Endometrial microvascular endothelial cells (primary cell): ENCODE results near the gene CTDP1. TPM values are rescaled to one million over a fixed set of nuclear protein-coding genes. Genes with fewer than 3 reads are reported as not detected.

Experiments
- in situ Hi-C: cut with HindIII; loops from 2 replicates; pipeline ENCODE4 v1.10.0; 2017; ENCODE audit warnings: low sequenced_read_pairs, low pct_unique_long_range_greater_than_20kb; ENCODE audit errors: inconsistent ontology term
- total RNA-seq: library from RNA; depleted of rRNA; stranded (reverse); fragments of >200 nt; gene quantifications from one replicate; pipeline ENCODE4 v1.2.3, GENCODE V29; 2015; ENCODE audit errors: inconsistent ontology term

CTDP1 gene
- total RNA-seq, 1 donor from 2014 or later, result 26.1 TPM

DNA sequence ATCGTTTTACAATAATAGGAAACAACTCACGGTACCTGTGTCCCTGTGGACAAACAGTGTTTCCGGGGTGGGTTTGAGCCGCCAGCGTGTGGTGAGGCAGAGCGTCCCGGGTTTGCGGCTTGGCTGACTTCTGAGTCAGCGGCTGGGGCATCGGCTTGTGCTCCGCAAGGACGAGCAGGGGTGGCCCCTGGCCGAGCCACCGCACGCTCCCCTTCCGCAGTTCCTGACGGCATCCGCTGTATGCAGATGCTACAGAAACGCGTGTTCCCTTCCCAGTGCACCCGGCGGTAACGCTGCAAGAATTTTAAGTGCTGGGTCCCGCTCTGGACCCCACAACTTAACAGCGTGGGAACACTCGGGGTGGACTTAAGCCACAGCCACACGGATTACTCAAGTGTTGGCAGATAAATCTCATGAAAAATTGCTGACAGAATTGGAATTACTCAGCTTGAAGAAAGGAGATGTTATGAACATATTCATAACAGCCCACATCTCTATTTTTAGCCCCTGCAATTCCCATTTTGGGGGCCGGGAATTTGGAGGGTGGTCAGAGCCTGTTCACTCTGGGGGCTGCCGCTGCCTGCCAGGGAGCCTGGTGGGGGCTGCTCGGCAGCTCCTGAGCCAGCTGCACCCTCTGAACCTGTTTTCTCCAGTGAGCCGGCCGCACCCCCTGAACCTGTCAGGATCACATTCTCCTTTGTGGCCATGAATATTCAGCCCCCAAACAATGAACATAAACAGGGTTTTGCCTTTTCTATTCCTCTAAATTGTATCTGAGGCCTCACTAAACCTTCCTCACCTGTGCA lies 105.6 kb downstream of the CTDP1 start:
- in situ Hi-C loops, result no loop called here

DNA sequence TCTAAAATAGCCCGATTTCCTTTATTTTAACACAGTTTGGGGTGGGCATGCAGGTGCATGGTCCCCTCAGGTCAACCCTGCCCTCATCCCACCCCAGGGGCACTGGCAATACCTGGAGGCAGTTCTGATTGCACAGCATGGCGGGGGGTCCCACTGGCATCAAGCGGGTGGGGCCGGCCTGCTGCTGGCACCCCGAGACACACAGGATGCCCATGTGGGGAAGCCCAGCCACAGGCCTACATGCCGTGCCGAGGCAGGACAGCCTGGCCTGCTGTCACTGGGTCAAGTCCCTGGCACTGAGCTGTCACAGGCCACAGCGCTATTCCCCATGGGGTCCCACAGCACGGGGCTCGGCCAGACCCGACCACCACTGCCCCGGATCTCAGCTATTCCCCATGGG lies 106.2 kb downstream of the CTDP1 start:
- in situ Hi-C loops, result no loop called here

DNA sequence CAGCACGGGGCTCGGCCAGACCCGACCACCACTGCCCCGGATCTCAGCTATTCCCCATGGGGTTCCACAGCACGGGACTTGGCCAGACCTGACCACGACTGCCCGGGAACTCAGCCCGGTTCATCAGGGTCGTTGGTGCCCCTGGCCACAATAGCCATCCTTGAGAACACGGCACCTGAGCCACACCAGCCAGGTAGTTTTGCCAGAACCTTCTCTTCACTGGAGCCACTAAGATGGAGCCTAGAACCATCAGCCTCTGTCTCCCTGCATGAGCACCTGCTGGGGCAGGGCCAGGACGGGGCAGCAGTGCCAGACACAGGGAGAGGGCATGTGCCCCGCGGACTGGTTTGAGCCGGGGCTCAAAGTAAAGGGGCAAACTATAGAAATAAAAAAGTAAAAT lies 106.7 kb downstream of the CTDP1 start:
- in situ Hi-C loops, result no loop called here

DNA sequence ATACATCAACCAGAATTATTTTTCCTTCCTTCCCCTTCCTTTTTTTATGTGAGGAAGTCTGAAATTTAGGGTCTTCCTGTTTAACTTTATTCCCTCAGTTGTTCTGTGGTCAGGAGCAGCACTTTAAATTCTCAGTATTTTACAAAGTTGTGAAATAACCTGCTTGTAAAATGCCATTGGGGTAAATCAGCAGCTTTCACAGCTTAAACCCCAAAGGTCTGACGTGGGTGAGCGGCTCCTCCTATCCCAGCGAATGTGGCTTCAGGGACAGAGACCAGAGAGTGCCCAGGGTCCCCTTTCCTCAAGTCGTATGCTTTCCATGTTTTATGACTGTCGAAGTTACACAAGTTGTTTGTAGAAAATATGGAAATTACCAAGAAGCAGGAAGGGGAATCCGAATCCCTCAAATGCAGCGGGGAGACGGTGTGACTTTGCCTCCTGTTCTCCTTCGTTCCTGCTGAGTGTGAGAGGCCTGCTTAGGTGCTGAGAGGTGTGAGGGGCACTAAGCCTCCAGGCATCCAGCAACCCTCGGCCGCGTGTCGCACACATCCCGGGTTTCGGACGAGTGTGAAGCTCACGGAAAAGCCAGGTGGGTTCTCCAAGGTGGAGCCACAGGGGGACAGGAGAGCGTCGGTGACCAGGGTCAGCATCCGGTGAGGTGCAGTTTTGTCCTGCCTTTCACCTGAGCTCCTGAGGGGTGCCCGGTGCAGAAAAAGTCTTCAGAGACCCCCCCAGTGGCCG lies 107.4 kb downstream of the CTDP1 start:
- in situ Hi-C loops, result no loop called here

DNA sequence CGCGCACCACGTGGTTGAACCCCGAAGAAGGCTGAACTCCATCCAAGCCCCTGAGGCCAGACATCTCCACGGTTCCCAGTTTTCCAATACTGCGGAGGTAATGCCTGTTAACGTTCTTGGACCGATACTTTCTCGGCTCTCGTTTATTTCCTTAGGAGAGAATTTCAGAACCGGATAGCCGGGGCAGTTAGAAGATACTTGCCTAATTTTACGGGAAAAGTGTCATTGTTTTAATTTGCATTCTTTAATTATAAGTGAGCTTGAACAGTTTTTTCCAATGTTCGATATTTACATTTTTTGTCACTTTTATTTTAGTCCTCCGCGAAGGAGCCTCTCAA lies 107.9 kb downstream of the CTDP1 start:
- in situ Hi-C loops, result no loop called here

DNA sequence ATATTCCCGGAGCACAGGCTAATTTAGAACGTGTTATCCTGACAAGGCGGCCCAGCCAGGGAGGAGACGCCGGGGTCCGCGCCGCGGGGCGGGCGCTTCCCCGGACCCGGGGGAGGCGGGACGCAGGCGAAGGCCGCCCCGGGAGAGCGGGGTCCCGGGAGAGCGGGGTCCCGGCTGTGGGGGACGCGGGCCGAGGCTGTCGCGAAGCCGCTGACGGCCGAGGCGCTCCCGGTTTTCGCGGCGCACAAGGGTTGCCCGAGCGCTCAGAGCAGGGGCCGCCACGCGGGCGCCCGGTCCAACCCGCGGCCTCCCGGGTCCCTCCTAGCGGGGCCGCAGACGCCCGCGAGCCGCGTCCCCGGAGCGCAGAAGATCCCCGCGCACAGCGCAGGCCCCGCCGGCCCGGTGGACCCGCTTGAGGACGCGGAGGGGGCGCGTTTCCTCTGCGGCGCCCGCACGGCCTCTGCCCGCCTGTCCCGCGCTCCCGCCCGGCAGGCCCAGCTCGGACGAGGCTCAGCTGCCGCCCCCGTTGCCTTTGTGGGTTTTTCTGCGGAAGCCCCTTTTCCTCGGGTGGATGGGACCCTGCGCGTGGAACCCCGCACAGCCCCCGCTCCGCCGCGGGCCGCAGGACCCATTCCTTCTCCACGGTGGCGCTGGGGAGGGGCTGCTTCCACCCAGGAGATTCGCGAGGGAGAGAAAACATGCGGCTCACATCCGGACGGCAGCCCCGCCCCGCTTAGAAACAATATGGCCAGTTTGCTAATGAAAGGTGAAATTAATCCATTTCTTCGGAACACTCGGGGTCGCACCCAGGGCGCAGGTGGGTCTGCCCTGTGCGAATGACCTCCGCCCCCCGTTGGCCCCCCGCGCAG lies 108.5 kb downstream of the CTDP1 start:
- in situ Hi-C loops, result no loop called here

DNA sequence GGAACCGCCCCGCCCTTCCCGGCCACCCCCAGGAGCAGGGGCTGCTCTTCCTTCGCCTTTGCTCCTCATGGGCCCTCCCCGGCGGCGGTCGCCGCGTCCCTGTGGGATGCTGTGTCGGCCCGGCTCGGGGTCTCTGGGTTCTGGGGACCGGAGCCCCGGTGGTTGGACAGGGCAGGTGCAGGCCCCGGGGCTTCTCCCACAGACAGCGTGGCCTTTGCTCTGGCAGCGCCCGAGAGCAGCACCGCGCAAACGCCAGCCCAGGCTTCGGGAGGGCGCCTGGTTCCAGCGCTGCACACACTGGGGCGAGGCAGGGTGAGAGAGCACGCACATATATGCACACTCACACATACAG lies 109.1 kb downstream of the CTDP1 start:
- in situ Hi-C loops, result no loop called here

DNA sequence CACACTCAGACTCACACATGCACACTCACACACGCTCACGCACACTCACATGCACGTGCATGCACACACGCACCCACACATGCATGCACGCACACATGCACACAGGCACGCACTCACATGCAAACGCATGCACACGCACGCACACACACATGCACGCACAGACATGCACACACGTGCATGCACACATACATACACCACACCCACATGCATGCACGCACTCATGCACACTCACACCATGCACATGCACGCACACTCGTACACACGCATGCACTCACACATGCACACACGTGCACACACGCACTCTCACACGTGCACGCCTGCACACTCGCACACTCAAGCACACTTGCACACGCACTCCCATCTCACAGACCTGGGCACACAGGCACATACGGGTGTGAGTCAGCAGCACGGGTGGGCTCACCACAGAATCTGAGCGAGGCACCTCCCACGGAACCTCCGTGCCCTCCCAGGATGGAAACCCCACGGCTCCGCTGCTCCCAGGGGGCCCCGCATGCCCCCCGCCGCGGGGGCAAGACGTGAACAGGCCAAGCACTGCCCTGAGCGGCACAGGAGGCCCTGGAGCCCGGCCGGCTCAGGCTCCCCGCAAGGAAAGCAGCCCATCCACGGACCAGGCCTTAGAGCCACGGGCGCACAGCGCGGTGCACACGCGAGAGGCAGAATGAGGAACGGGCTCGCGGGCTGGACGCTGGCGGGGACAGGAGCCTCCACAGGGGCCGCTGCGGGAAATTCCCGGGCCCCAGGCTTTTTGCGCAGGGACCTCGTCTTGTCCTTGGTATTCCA lies 109.7 kb downstream of the CTDP1 start:
- in situ Hi-C loops, result no loop called here

DNA sequence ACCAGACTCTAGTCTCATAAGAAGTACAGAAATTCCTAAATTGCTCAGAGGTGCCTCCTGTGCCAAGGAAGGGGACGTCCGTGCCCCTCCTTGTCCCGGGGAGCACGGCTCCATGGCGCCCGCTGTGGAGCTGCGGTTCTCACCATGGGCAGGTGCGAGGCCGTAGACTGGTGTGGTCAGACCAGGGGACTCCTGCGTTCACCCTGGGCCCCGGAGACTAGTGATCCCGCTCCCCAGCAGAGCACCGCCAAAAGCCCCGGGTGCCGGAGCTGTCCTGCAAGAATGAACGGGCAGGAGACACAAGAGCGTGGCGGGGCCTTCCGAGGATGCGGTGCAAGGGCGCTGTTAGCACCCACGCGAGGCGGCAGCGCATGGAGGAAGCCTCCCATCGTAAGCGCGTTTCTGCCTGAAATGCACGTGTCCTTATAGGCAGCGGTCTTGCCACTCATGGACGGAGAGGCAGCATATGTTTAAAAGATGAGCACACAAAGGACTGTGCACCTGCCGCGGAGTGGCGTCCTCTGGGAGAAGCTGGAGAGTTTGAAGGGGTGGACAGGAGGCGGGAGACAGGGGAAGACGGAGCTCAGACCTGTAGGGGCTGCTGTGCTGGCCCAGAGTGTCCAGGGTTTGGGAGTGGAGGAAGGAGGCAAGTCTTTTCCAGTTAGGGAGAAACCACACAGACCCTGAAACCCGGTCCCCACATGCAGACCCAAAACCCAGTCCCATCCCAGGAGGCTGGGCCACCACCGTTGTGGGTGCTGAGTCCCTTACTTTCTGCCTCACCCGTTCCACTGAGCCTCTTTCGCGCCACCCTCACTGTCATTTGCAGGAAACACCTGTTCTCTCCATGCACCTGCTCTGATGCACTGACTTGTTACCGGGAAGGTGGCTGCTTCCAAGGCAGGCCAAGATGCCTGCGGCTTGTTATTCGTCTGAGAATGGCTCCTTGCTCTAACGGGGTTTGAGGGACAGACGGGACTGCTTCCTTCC lies 110.6 kb downstream of the CTDP1 start:
- in situ Hi-C loops, result no loop called here

DNA sequence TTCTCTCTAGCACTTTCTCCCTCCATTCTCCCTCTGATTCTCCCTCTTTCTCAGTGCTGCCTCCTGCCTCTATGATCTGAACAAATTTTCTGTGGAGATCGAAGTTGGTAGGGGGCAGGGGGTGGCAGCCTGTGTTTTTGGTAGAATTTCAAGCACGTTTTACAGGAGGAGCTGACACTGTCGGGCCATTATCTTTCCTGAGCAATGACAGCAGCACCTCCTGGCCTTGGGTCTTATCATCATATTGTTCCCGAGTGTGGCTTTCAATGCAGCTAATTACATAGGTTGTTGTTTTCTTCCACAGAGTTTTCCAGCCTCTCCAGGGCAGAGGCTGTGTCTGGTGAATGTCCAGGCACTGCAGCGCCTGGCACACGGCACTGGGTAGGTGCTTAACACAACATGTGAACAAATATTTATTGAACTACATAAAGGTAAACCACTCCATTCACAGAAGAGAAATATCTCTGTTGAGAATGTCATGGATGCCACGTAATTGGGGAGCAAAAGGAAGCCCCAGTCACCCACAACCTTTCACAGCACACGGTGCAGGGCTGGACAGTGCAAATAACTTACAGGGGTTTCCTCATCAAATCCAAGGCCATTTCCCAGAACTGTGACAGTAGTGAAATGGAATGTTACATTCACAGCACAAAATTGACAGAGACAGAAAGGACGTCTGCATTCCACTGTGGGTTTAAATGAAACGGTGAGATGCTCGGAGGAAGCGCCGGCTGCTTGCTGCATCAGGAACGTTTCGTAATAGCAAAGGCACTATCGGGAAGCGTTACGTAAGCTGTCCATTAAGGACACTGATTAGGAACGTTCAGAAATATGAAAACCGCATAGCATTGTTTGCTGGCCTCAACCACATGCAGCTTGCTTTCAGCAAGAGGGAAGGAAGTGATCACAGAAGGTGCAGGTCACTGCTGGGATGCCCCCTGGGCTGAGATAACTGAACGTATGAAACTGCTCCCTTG lies 111.7 kb downstream of the CTDP1 start:
- in situ Hi-C loops, result no loop called here

DNA sequence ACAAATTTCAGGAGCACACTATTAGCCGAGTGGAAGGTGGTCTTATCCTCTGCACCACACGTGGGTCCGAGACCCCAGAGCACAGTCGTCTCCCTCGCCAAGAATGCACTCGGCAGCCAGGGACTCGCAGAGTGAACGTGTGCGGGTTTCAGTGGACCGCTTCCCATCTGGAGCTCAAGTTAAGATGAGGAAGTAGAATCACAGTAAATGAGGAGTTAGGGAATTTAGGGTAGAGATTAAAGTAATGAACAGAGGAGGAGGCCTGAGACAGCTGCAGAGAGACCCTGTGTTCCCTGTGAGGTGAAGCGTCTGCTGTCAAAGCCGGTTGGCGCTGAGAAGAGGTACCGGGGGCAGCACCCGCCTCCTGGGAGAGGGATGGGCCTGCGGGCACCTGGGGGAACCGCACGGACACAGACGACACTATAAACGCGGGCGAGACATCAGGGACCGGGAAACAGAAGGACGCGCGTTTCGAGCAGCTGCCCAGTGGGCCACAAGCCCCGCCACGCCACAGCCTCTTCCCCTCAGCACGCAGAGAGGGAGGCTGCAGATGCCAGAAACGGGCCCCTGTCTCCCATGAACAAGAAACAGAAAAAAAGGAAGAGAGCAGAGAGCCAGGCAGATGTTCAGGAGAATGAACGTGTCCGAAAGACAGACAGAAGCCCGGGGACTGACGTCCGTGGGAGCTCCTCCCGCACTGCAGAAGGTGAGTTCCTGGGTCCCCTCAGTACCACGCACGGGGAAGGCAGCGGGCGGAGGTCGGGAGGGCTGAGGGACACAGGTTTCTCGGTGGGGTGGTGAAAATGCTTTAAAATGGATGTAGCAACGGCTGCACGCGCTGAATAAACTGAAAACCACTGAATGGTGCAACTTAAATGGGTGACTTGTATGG lies 112.7 kb downstream of the CTDP1 start:
- in situ Hi-C loops, result no loop called here

DNA sequence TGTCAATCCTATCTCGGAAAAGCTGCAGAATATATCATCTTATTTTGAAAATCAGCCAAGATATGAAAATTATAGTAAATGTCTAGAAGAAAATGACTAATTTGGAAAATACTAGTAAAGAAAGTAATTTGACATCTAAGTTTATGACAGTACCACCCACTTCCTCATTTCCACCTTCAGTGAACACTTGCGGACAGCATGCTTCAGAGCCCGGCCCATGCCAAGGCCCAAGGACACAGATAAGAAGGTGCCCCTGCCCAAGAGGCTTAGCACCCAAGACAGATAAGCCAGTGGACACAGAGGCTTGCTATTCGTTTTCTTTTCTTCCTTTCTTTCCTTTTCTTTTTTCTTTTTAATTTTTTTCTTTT lies 113.4 kb downstream of the CTDP1 start:
- in situ Hi-C loops, result no loop called here

DNA sequence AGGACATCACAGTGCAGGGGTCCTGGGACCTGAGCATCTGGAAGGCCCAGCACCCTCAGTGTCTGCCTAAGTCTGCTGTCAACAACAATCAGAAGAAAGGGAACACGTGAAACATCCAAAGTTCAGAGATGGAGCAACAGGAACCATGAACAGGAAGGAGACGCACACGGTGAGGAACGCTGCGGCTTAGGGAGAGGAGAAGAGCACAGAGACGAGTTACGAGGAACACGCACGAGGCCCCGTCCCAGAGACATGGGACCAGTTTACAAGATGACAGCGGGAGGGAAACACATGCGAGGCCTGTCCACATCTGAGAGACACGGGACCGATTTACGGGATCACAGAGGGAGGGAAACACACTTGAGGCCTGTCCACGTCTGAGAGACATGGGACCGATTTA lies 115.2 kb downstream of the CTDP1 start:
- in situ Hi-C loops, result no loop called here

DNA sequence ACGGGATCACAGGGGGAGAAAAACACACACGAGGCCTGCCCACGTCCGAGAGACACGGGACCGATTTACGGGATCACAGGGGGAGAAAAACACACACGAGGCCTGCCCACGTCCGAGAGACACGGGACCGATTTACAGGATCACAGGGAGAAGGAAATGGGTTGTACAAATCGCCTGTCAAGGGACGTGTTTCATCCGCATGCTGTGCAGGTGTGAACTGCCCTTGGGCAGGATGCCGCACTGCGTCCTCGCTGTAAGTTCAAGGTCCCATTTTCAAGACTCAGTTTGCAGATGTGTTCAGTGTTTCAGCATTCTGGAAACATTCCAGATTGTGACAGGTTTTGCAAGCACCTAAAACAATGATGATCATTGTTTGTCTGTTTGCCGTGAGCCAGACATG lies 115.8 kb downstream of the CTDP1 start:
- in situ Hi-C loops, result no loop called here

DNA sequence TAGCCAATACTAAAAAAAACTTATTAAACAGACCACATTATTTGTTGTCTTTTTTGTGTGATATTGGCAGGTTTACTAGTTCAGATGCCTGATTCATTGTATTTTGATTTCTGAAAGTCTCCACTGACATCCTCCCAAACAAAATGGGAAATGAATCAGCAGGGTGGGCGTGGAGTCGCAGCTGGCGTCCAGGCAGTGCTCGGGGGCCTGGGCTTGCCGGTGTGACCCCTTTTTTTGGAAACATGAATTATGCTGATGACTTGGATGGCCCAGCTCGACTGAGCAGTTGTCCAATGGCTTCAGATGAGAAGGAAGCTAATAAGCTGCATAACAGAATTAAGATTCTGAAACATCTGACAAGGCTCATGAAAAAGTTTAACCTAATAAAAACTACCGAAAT lies 116.4 kb downstream of the CTDP1 start:
- in situ Hi-C loops, result no loop called here
